Thyroid gland (tissue), 4 donors: ENCODE results near the gene BTBD16. TPM values are rescaled to one million over a fixed set of nuclear protein-coding genes. Genes with fewer than 3 reads are reported as not detected.

Experiments used
- DNase-seq, 2 donors: peaks; one replicate each; pipeline ENCODE4 v3.0.0-alpha.2; 2019
- H3K27ac ChIP-seq, 3 donors: fragments of 200-600 bp; sonication (generic); 1 replicate in 2 of 3; 2 replicates in 1 of 3; pipeline ENCODE4 v1.5.1; 2016 to 2019; ENCODE audit warnings: mild to moderate bottlenecking in 1 of 3, moderate library complexity in 1 of 3
- H3K27me3 ChIP-seq: fragments of 200-600 bp; sonication (generic); one replicate; pipeline ENCODE4 v1.5.1; 2019
- H3K36me3 ChIP-seq, 2 donors: fragments of 200-600 bp; sonication (generic); one replicate each; pipeline ENCODE4 v1.5.1; 2016 to 2019
- H3K4me1 ChIP-seq, 2 donors: fragments of 200-600 bp; sonication (generic); one replicate each; pipeline ENCODE4 v1.5.1; 2017 to 2019
- H3K4me3 ChIP-seq, 3 donors: fragments of 200-600 bp; sonication (generic); replicated peaks in 1 of 3; 1 replicate in 2 of 3; 2 replicates in 1 of 3; pipeline ENCODE4 v1.5.1; 2016; ENCODE audit warnings: mild to moderate bottlenecking in 1 of 3
- H3K9me3 ChIP-seq: fragments of 200-600 bp; sonication (generic); one replicate; pipeline ENCODE4 v1.5.1; 2017
- CTCF ChIP-seq, 6 experiments: fragments of 200-600 bp in 3 of 6; fragments of 450-650 bp in 3 of 6; sonication (generic) in 3 of 6; IDR thresholded peaks; one replicate each; pipeline ENCODE4 v1.5.1; 2016 to 2019; ENCODE audit warnings: antibody characterized with exemption in 6 of 6, mild to moderate bottlenecking in 2 of 6, inconsistent platforms in 1 of 6, moderate library complexity in 1 of 6
- POLR2A ChIP-seq, 2 donors: fragments of 450-650 bp; IDR thresholded peaks; one replicate each; pipeline ENCODE4 v1.6.1; 2017; ENCODE audit warnings: antibody characterized with exemption in 2 of 2, mild to moderate bottlenecking in 2 of 2, moderate library complexity in 1 of 2
- WGBS, 2 donors: methylation state at CpG; one replicate each; pipeline ENCODE4 v1.1.5; 2017; 5-methylcytosine and 5-hydroxymethylcytosine counted together
- intact Hi-C: fragments of 100-400 bp; cut with DNase I; formaldehyde crosslinking; loops from one replicate; pipeline ENCODE4 v1.15.1; 2023
- total RNA-seq, 4 donors: library from RNA; depleted of rRNA; stranded (reverse); fragments of >200 nt; gene quantifications; one replicate each; pipeline ENCODE4 v1.2.3, GENCODE V29; 2016

The BTBD16 gene
- total RNA-seq, 4 donors from 2014 or later, result 0.11 TPM; not detected in 3

- H3K4me3 ChIP-seq, result no peak overlapping the region
- peak in 1 of 2 donors; percentile 16 for DNase-seq
- peaks cover 32 to 38% of the 10 kb centered on the region in 2 donors for H3K36me3 ChIP-seq
- no peaks in the 10 kb centered on the region for H3K9me3 ChIP-seq
- peaks cover 10 to 21% of the 10 kb centered on the region in 2 donors for H3K4me1 ChIP-seq
- intact Hi-C loops, result loop anchor here (10.0 kb wide), 1 partner anchor 50 kb away; no protein-coding TSS in a partner anchor
- peak overlapping the region; percentile 6 to 86 (median 68) for H3K27ac ChIP-seq
- WGBS, 2 donors, result 41 to 66% methylated on average over 4 of the region's 4 CpGs
- TF ChIP-seq POLR2A (IDR thresholded peaks at IDR 0.05) (no peak), CTCF (IDR thresholded peaks at IDR 0.05) (no peak)
- no peaks in the 10 kb centered on the region for H3K27me3 ChIP-seq
Measured at GRCh38 chr10:122245136-122245535, 26.0 kb upstream of the BTBD16 start.

GRCh38 chr10:122245897-122246296 lies 25.2 kb upstream of the BTBD16 start:
- DNase-seq, result no peak
- H3K4me3 ChIP-seq, result no peak overlapping the region
- peaks cover 35 to 36% of the 10 kb centered on the region in 2 donors for H3K36me3 ChIP-seq

GRCh38 chr10:122246830-122247520 lies 24.1 kb upstream of the BTBD16 start:
- no peak overlapping the region for H3K4me3 ChIP-seq
- TF ChIP-seq CTCF (IDR thresholded peaks at IDR 0.05) (no peak), POLR2A (IDR thresholded peaks at IDR 0.05) (no peak)
- DNase-seq, result no peak
- H3K27ac ChIP-seq, result no peak overlapping the region
- H3K36me3 ChIP-seq, result peaks cover 28 to 31% of the 10 kb centered on the region in 2 donors
- no peaks in the 10 kb centered on the region for H3K27me3 ChIP-seq
- no peaks in the 10 kb centered on the region for H3K9me3 ChIP-seq
- intact Hi-C loops, result loop anchor here (10.0 kb wide), 1 partner anchor 52 kb away; no protein-coding TSS in a partner anchor
- H3K4me1 ChIP-seq, result peaks cover 10 to 21% of the 10 kb centered on the region in 2 donors
- 94 to 95% methylated on average over 6 to 11 of the region's 11 CpGs for WGBS, 2 donors

More at GRCh38 chr10:122245897-122246296, 25.2 kb upstream of the BTBD16 start:
- TF ChIP-seq CTCF (IDR thresholded peaks at IDR 0.05) (no peak), POLR2A (IDR thresholded peaks at IDR 0.05) (no peak)
- Histone ChIP-seq H3K27ac (peak overlapping the region; percentile 6 to 86 (median 68)), H3K9me3 (no peaks in the 10 kb centered on the region), H3K4me1 (peaks cover 10 to 21% of the 10 kb centered on the region in 2 donors), H3K27me3 (no peaks in the 10 kb centered on the region)
- 93 to 97% methylated on average over 5 to 11 of the region's 11 CpGs for WGBS, 2 donors
- intact Hi-C loops, result loop anchor here (10.0 kb wide), 1 partner anchor 51 kb away; no protein-coding TSS in a partner anchor

- DNase-seq, result no peak
- H3K27ac ChIP-seq, result no peak overlapping the region
- intact Hi-C loops, result loop anchor here (10.0 kb wide), 1 partner anchor 54 kb away; no protein-coding TSS in a partner anchor
- peaks cover 19 to 33% of the 10 kb centered on the region in 2 donors for H3K36me3 ChIP-seq
- no peak for TF ChIP-seq POLR2A (IDR thresholded peaks at IDR 0.05)
- TF ChIP-seq CTCF (IDR thresholded peaks at IDR 0.05), result no peak
- no peaks in the 10 kb centered on the region for H3K9me3 ChIP-seq
- H3K27me3 ChIP-seq, result no peaks in the 10 kb centered on the region
- no peak overlapping the region for H3K4me3 ChIP-seq
- H3K4me1 ChIP-seq, result peaks cover 10 to 21% of the 10 kb centered on the region in 2 donors
- WGBS, 2 donors, result 96 to 97% methylated on average over 21 to 25 of the region's 25 CpGs
Measured at GRCh38 chr10:122248356-122249302, 22.5 kb upstream of the BTBD16 start.
